H54 (cell line): Measurements from ENCODE around the gene GART.
"Not testable (repeated sequence)": the region's sequence is repeated elsewhere in the genome, so short reads cannot be mapped to it uniquely, and the experiment has no call there.

Experiments
- DNase-seq: peaks from one replicate; pipeline ENCODE4 v3.0.0; 2011; ENCODE audit warnings: low spot score, mixed read lengths; ENCODE audit not compliant: insufficient read length
- FAIRE-seq: peaks from 3 replicates; lab custom pipeline; 2011; peaks lifted over from hg19 to GRCh38; lab: Jason Lieb, UNC
- POLR2A ChIP-seq: IDR thresholded peaks from 2 replicates; pipeline ENCODE4 v1.6.1; 2011; ENCODE audit warnings: low read depth, mild to moderate bottlenecking, low read length

The GART gene

DNA sequence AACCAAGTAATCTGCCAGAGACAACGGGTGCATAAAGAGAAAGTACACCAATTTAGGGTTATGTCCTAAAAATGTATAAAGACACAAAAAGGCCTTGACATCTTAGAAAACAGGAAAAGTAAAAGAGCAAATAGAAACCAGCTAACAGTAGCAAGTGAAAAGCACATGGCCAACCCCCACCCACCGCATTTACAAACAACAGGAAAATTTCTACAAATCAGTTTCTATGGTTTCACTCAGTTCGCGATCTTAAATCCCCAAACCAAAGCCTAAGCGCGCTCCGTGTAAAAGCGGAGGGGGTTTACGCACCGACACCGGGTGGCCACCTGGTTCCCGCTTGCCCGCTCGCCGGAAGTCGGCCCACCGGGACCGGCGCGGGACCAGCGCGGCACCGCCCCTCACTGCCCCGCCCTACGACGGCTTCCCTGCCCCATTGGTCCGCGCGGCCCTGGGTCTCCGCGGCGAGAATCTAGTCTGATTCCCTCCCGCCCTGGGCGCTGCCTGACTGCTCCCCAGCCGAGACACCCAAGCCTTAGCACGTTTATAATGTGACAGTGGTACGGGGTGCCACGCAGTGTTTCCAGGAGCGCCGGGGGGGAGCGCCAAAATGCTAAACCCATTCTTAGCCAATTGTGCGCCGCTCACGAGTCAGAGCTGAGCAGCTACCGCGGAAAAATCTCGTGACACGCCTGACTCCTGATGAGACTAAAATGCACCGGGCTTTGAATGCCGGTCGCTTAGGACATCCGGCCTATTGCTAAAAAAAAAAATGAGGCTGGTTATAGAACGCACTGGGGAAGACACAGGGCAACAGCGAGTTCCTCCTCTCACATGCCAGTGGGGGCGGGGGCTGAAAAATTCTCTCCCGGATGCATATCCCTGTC, at the start of gene GART:
GART (minus strand) TSS at position 362 of the 884 bp plus-strand sequence. CDS start 2,802 bp downstream, outside the sequence.
- TF ChIP-seq POLR2A: peak; percentile 95
- DNase-seq: peak; percentile 75
- FAIRE-seq: no peak

- peak; percentile 87 for TF ChIP-seq POLR2A
- no peak for FAIRE-seq
- DNase-seq: peak; percentile 95
Observed at GRCh38 chr21:33588485-33589335, 46.8 kb upstream of the GART start, which contains the start of gene DONSON. Gene DONSON (minus strand): TSS chr21:33588684. CDS start chr21:33588641, 43 bp downstream.

DNA sequence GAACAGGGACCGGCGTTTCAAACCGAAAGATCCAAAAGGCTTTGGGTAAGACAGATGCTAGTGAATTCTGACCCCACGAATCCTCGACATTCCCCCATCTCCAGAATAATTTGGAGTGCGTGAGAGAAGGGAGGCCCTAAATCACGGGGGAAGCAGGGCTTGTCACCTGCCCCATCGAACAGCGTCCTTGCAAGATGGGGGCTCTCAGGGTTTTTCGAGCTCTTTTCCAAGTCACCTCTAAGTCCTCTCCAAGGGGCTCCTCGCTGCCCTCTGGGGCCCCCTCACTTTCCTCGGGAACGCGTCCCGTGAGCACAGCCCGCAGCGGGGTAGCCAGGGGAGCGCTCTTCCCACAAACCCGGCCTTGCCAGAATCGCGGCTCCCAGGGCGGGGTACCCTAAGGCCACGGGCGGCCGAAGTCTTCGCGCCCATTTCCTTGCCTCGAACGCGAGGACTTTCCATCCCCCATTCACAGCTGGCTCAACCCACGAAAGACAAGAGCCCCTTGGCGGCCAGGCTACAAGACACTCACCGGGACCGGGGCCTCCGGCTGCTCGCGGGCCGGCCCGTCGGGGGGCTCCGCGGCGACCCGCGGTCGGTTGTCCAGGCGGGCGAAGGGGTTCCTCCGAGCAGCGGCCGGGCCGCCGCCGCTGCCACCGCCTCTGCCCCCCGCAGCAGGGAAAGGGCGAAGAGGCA, 46.0 kb upstream of the GART start:
- DNase-seq: peak; percentile 62
- TF ChIP-seq POLR2A: no peak
- no peak for FAIRE-seq

- DNase-seq (no peak), FAIRE-seq (no peak)
- TF ChIP-seq POLR2A: no peak
Observed at GRCh38 chr21:33586927-33587326, 45.0 kb upstream of the GART start.

DNA sequence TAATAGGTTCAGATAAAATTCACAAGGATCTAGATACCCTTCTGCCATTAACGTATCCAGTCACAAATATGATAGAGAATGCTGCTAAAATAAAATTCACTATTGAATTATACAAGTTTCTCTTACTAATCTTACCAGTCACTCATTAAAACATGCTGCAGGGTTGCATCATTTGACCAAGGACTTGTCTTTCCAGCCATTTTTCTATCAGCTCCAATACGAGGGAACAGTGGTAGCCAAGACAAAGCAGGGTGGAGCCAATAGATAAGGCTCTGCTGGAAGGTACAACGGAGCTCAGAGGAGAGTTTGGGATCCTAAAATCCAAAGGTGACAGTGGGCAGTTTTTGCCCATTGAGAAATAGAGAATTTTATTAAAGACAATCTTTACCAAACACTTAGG, 42.5 kb upstream of the GART start:
- TF ChIP-seq POLR2A: no peak
- FAIRE-seq (no peak), DNase-seq (no peak)

- DNase-seq (no peak), FAIRE-seq (peak; percentile 45)
- TF ChIP-seq POLR2A: no peak
Observed at GRCh38 chr21:33578959-33579542, 37.1 kb upstream of the GART start.

DNA sequence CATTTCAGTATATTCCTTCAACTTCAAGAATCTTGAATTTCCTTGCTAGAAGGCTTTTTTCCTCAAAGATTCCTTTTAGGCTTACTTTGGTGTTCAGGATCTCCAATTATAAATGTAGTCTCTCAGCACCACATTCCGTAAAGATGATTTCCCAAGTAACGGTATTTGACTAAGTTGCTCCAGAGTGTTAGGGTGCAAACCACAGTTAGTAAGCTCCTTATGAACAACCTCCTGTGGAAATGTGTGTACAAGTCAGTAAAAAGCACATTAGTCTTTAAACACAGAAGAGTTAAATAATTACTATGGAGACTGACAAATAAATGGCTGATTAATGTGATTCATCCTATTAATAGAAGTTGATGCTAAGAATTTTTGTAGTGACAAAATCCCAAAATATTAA, 36.3 kb upstream of the GART start:
- DNase-seq: no peak
- peak; percentile 57 for FAIRE-seq
- no peak for TF ChIP-seq POLR2A

DNA sequence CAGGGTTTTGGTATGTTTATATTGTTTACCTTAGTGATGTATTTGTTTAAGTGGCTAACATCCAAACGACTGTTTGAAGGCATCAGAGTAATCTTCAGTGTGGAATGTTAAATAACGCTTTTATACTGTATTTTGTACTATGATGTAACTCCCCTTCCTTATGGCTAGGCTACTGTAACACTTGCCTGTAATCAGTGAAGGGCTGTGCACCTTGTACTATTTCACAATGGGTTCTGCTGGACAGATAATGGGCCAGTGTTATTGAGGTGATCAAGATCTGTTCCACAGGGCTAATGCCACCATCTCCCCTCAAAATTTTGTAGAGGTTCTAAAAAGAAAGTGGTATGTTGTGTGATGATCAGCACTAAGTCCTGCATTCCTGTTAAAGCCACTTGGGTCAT, 34.8 kb upstream of the GART start:
- peak; percentile 81 for FAIRE-seq
- DNase-seq: not testable (repeated sequence)

DNA sequence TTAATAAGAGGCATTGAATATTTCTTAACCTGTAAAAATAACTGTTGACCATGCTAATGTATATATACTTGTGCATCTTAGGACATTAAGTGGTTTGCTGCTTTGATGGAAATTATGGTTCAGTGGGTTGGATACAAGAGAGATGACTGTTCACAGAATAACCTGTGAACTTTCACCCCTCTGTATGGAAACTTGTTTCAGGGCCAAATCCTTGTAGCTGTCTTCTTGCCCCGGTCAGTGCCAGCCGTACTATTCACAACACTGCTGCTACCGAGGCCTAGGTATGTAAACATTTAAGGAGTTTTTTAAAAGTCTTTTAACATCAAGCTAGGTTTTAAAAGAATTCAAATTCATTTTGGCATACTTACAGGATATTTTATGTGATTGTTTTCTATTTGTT, 30.4 kb upstream of the GART start:
- FAIRE-seq (no peak), DNase-seq (no peak)
- TF ChIP-seq POLR2A: no peak

GRCh38 chr21:33569991-33570390, 28.1 kb upstream of the GART start:
- DNase-seq: no peak
- TF ChIP-seq POLR2A: no peak
- peak; percentile 6 for FAIRE-seq

- no peak for TF ChIP-seq POLR2A
- no peak for DNase-seq
- no peak for FAIRE-seq
Observed at GRCh38 chr21:33568448-33568847, 26.5 kb upstream of the GART start.

- DNase-seq (no peak), FAIRE-seq (no peak)
- TF ChIP-seq POLR2A: no peak
Observed at GRCh38 chr21:33567914-33568313, 26.0 kb upstream of the GART start.

DNA sequence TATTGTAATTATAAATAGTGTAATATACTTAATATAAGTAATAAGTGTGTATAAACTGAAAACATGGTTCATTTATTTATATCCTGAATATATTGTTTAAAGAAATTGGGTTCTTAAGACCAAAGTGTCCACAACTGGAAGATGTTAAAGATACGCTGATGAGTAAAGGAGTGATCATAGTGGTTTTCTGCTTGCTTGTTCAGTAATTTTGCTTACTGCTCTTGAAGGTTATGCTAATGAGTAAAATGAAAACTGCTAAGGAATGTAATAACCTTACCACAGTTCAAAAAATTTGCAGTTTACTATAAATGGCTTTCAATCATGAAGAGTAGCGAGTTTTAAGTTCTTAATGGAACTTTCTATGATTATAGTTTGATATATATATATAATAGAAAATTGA, 24.6 kb upstream of the GART start:
- TF ChIP-seq POLR2A: no peak
- DNase-seq (no peak), FAIRE-seq (peak; percentile 61)
